GM12878 (cell line): ENCODE results near the gene OPN3.

ENCODE experiments used
- ATF7 ChIP-seq: fragments of 450-650 bp; IDR thresholded peaks from 2 replicates; pipeline ENCODE4 v1.6.1; 2016; ENCODE audit warnings: low read depth, mild to moderate bottlenecking
- BRCA1 ChIP-seq: IDR thresholded peaks from 2 replicates; pipeline ENCODE4 v1.6.1; 2011; ENCODE audit warnings: low read depth, low read length, improper control_type of control experiment
- EZH2 ChIP-seq: IDR thresholded peaks from 2 replicates; pipeline ENCODE4 v1.6.1; 2012; ENCODE audit warnings: low read depth, mild to moderate bottlenecking, control low read depth, inconsistent platforms, low read length, borderline replicate concordance; ENCODE audit not compliant: control insufficient read depth
- SREBF1 ChIP-seq: IDR thresholded peaks from 2 replicates; pipeline ENCODE4 v1.6.1; 2012; ENCODE audit warnings: mild to moderate bottlenecking, low read length
- TF ChIP-seq, protein P1 (sequence below): fragments of 450-650 bp; IDR thresholded peaks from 2 replicates; pipeline ENCODE4 v1.6.1; 2017; ENCODE audit warnings: mild to moderate bottlenecking
- TF ChIP-seq, protein P2 (sequence below), 3 experiments: IDR thresholded peaks in 2 of 3; conservative IDR thresholded peaks in 1 of 3; 2 replicates each; pipeline ENCODE4 v1.5.1; 2011; ENCODE audit warnings: low read depth in 3 of 3, low read length in 3 of 3, mild to moderate bottlenecking in 3 of 3, control low read depth in 2 of 3, moderate library complexity in 2 of 3, inconsistent platforms in 1 of 3, mixed read lengths in 1 of 3; ENCODE audit not compliant: control insufficient read depth in 2 of 3, insufficient read depth in 1 of 3; ENCODE audit errors: extremely low read depth in 1 of 3
- TF ChIP-seq, protein P3 (sequence below): IDR thresholded peaks from 2 replicates; pipeline ENCODE4 v1.6.1; 2011; ENCODE audit warnings: mild to moderate bottlenecking, low read depth, low read length, moderate library complexity; ENCODE audit not compliant: insufficient replicate concordance

DNA sequence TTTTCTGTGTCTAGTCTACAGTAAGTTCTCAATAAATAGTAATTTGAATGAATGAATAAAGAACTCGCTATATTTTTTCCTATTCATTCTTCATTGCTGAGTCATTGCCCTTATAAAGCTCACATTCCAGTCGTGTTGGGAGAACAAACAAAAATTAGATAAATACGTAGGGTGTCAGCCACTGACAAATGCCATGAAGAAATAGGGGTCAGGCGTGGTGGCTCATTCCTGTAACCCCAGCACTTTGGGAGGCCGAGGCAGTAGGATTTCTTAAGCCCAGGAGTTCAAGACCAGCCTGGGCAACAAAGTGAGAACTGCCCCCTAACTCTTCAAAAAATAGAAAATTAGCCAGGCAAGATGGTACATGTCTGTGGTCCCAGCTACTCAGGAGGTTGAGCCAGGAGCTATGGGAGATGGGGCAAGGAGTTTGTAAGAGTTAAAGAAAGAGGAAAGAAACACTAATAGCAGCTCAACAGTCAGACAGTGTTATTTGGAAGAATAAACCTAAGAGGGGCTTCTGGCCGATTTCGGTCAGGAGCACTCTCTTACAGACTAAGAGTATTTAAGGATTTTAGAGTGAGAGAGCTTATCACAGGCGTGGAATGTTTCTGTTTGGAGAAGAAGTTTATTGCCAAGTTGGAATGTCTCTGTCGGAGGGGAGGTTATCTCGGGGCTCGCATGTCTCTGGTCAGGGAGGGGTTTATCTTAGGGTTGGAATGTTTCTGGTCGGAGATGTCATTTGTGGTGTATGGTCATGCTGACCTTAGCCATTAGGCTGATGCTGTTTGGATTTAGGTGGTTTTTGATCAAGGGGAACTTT, 1.8 kb upstream of the OPN3 start:
- TF ChIP-seq, protein P1, sequence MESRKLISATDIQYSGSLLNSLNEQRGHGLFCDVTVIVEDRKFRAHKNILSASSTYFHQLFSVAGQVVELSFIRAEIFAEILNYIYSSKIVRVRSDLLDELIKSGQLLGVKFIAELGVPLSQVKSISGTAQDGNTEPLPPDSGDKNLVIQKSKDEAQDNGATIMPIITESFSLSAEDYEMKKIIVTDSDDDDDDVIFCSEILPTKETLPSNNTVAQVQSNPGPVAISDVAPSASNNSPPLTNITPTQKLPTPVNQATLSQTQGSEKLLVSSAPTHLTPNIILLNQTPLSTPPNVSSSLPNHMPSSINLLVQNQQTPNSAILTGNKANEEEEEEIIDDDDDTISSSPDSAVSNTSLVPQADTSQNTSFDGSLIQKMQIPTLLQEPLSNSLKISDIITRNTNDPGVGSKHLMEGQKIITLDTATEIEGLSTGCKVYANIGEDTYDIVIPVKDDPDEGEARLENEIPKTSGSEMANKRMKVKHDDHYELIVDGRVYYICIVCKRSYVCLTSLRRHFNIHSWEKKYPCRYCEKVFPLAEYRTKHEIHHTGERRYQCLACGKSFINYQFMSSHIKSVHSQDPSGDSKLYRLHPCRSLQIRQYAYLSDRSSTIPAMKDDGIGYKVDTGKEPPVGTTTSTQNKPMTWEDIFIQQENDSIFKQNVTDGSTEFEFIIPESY = no peak
- no peak for TF ChIP-seq SREBF1
- TF ChIP-seq, protein P2, sequence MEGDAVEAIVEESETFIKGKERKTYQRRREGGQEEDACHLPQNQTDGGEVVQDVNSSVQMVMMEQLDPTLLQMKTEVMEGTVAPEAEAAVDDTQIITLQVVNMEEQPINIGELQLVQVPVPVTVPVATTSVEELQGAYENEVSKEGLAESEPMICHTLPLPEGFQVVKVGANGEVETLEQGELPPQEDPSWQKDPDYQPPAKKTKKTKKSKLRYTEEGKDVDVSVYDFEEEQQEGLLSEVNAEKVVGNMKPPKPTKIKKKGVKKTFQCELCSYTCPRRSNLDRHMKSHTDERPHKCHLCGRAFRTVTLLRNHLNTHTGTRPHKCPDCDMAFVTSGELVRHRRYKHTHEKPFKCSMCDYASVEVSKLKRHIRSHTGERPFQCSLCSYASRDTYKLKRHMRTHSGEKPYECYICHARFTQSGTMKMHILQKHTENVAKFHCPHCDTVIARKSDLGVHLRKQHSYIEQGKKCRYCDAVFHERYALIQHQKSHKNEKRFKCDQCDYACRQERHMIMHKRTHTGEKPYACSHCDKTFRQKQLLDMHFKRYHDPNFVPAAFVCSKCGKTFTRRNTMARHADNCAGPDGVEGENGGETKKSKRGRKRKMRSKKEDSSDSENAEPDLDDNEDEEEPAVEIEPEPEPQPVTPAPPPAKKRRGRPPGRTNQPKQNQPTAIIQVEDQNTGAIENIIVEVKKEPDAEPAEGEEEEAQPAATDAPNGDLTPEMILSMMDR (IDR thresholded peaks at IDR 0.05 in 2 of 3, conservative IDR thresholded peaks at IDR 0.05 in 1 of 3; ENCODE audit: control insufficient read depth in 2 of 3, extremely low read depth in 1 of 3, insufficient read depth in 1 of 3, low read depth in 3 of 3, low read length in 3 of 3) = no peak
- TF ChIP-seq BRCA1 = no peak
- TF ChIP-seq EZH2 = no peak
- TF ChIP-seq, protein P3, sequence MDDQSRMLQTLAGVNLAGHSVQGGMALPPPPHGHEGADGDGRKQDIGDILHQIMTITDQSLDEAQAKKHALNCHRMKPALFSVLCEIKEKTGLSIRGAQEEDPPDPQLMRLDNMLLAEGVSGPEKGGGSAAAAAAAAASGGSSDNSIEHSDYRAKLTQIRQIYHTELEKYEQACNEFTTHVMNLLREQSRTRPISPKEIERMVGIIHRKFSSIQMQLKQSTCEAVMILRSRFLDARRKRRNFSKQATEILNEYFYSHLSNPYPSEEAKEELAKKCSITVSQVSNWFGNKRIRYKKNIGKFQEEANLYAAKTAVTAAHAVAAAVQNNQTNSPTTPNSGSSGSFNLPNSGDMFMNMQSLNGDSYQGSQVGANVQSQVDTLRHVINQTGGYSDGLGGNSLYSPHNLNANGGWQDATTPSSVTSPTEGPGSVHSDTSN = no peak
- no peak for TF ChIP-seq ATF7
